ENCODE results near the gene ADAMTS13.

Gene ADAMTS13

GRCh38 chr9:133452562-133452961 lies 30.4 kb downstream of the ADAMTS13 start:
- no peaks in the 10 kb centered on the region for H3K9me3 ChIP-seq (ENCODE audit: insufficient read depth, low read length)
- peaks cover 20% of the 10 kb centered on the region for H3K27me3 ChIP-seq (ENCODE audit: low read depth, low read length)
- H3K4me3 ChIP-seq (ENCODE audit: low read length): no peak overlapping the region
- no peak overlapping the region for H3K4me2 ChIP-seq (ENCODE audit: low read length)
- no peak overlapping the region for H3K9ac ChIP-seq (ENCODE audit: low read length)
- no peaks in the 10 kb centered on the region for H3K79me2 ChIP-seq (ENCODE audit: low read length)
- no peaks in the 10 kb centered on the region for H3K36me3 ChIP-seq (replicated peaks; ENCODE audit: low read depth, low read length)
- no peak overlapping the region for H3K27ac ChIP-seq (ENCODE audit: low read length)
- H4K20me1 ChIP-seq (ENCODE audit: insufficient read depth, low read length): no peaks in the 10 kb centered on the region
- H3K4me1 ChIP-seq (ENCODE audit: low read length): no peaks in the 10 kb centered on the region
- no peak overlapping the region for H2AFZ ChIP-seq (ENCODE audit: low read depth, low read length)
- no peak for TF ChIP-seq CTCF (IDR thresholded peaks at IDR 0.05; ENCODE audit: low read depth, low read length)
- TF ChIP-seq EZH2phosphoT487 (IDR thresholded peaks at IDR 0.05; ENCODE audit: low read depth): no peak

DNA sequence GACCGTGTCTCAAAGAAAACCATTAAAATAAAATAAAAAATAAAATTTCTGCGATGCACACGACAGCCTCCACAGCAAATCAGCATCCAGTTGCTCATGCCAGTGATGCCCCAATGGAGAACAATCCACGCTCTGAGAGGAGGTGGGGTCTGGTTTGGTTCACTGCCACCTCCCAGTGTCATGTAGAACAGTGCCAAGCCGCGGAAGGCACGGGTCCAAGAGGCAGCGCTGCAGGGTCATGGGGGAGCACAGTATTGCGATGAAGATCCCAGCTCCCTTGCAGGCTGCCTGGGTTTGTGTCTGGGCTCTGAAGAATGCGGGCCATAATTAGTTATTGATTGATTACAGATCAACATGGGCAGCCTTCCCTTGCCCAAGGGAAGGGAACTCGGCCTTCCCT lies 31.5 kb downstream of the ADAMTS13 start:
- Histone ChIP-seq H4K20me1 (ENCODE audit: insufficient read depth, low read length) (no peaks in the 10 kb centered on the region), H3K9me3 (ENCODE audit: insufficient read depth, low read length) (no peaks in the 10 kb centered on the region), H3K27me3 (ENCODE audit: low read depth, low read length) (peaks cover 16% of the 10 kb centered on the region), H3K9ac (ENCODE audit: low read length) (no peak overlapping the region), H3K4me1 (ENCODE audit: low read length) (no peaks in the 10 kb centered on the region), H3K4me3 (ENCODE audit: low read length) (no peak overlapping the region), H3K27ac (ENCODE audit: low read length) (no peak overlapping the region), H3K79me2 (ENCODE audit: low read length) (no peaks in the 10 kb centered on the region), H3K36me3 (replicated peaks; ENCODE audit: low read depth, low read length) (no peaks in the 10 kb centered on the region), H3K4me2 (ENCODE audit: low read length) (no peak overlapping the region), H2AFZ (ENCODE audit: low read depth, low read length) (no peak overlapping the region)
- TF ChIP-seq EZH2phosphoT487 (IDR thresholded peaks at IDR 0.05; ENCODE audit: low read depth): no peak
- TF ChIP-seq CTCF (IDR thresholded peaks at IDR 0.05; ENCODE audit: low read depth, low read length): no peak

DNA sequence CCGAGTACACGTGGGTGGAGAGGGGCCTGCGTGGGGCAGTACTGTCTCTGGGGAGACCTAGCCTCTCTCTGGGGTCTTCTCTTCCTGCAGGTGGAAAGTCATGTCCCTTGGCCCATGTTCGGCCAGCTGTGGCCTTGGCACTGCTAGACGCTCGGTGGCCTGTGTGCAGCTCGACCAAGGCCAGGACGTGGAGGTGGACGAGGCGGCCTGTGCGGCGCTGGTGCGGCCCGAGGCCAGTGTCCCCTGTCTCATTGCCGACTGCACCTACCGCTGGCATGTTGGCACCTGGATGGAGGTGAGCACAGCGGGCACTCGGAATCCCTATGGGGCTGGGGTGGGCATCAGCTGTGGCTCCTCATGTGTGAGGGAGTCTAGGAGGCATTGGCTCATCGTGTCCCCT lies 32.2 kb downstream of the ADAMTS13 start:
- Histone ChIP-seq H3K27ac (ENCODE audit: low read length) (no peak overlapping the region), H3K36me3 (replicated peaks; ENCODE audit: low read depth, low read length) (no peaks in the 10 kb centered on the region), H3K9me3 (ENCODE audit: insufficient read depth, low read length) (no peaks in the 10 kb centered on the region), H3K4me1 (ENCODE audit: low read length) (peaks cover 4% of the 10 kb centered on the region), H4K20me1 (ENCODE audit: insufficient read depth, low read length) (no peaks in the 10 kb centered on the region), H3K4me2 (ENCODE audit: low read length) (no peak overlapping the region), H2AFZ (ENCODE audit: low read depth, low read length) (no peak overlapping the region), H3K9ac (ENCODE audit: low read length) (no peak overlapping the region), H3K79me2 (ENCODE audit: low read length) (no peaks in the 10 kb centered on the region), H3K4me3 (ENCODE audit: low read length) (no peak overlapping the region), H3K27me3 (ENCODE audit: low read depth, low read length) (peaks cover 19% of the 10 kb centered on the region)
- TF ChIP-seq EZH2phosphoT487 (IDR thresholded peaks at IDR 0.05; ENCODE audit: low read depth) (no peak), CTCF (IDR thresholded peaks at IDR 0.05; ENCODE audit: low read depth, low read length) (no peak)

- H2AFZ ChIP-seq (ENCODE audit: low read depth, low read length): no peak overlapping the region
- TF ChIP-seq EZH2phosphoT487 (IDR thresholded peaks at IDR 0.05; ENCODE audit: low read depth) (no peak), CTCF (IDR thresholded peaks at IDR 0.05; ENCODE audit: low read depth, low read length) (no peak)
Measured at GRCh38 chr9:133454943-133455673, 32.9 kb downstream of the ADAMTS13 start.

More at GRCh38 chr9:133454943-133455673, 32.9 kb downstream of the ADAMTS13 start:
- no peak overlapping the region for H3K27ac ChIP-seq (ENCODE audit: low read length)
- no peaks in the 10 kb centered on the region for H3K9me3 ChIP-seq (ENCODE audit: insufficient read depth, low read length)
- no peaks in the 10 kb centered on the region for H4K20me1 ChIP-seq (ENCODE audit: insufficient read depth, low read length)
- H3K4me1 ChIP-seq (ENCODE audit: low read length): peaks cover 5% of the 10 kb centered on the region
- H3K36me3 ChIP-seq (replicated peaks; ENCODE audit: low read depth, low read length): no peaks in the 10 kb centered on the region
- peaks cover 19% of the 10 kb centered on the region for H3K27me3 ChIP-seq (ENCODE audit: low read depth, low read length)
- no peaks in the 10 kb centered on the region for H3K79me2 ChIP-seq (ENCODE audit: low read length)
- no peak overlapping the region for H3K9ac ChIP-seq (ENCODE audit: low read length)
- no peak overlapping the region for H3K4me2 ChIP-seq (ENCODE audit: low read length)
- no peak overlapping the region for H3K4me3 ChIP-seq (ENCODE audit: low read length)

All from OCI-LY3 (cell line).